GM21528 (cell line): ENCODE results near the gene RNF181.
"Not testable (repeated sequence)": the region's sequence is repeated elsewhere in the genome, so short reads cannot be mapped to it uniquely, and the experiment has no call there.

ENCODE experiments used
- ATAC-seq: cut with Tn5 transposase; IDR thresholded peaks from one replicate; pipeline ENCODE4 v1.9.1; 2021; ENCODE audit warnings: mild to moderate bottlenecking, moderate library complexity; ENCODE audit not compliant: unreplicated experiment, low FRiP score

The RNF181 gene

DNA sequence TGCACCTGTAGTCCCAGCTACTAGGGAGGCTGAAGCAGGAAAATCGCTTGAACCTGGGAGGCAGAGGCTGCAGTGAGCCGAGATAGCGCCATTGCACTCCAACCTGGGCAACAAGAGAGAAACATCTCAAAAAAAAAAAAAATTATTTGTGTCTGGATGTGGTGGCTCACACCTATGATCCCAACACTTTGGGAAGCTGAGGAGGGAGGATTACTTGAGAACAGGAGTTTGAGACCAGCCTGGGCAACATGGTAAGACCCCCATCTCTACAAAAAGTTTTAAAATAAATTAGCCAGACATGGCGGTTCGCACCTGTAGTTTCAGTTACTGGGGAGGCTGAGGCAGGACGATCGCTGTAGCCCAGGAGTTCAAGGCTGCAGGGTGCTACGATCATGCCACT, 19.8 kb upstream of the RNF181 start:
- no peak for ATAC-seq

DNA sequence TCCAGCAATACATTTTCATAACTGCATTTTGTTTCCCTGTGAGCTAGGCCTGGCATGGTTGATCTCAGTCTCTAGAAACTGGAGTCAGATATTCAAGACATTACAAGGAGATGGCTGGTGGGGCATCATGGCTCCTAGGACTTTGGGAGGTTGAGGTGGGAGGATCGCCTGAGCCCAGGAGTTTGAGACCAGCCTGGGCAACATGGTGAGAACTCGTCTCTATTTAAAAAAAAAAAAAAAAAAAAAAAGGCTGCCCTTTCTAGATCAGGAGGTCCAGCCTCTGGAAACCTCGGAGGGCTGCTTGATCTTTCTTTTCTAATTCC, 18.5 kb upstream of the RNF181 start:
- no peak for ATAC-seq

GRCh38 chr2:85577386-85578242, 17.9 kb upstream of the RNF181 start, which contains the start of gene VAMP8:
TSS of gene VAMP8 (plus strand) at chr2:85577586. CDS start at chr2:85577647, 61 bp downstream.
- ATAC-seq: peak; percentile 63

DNA sequence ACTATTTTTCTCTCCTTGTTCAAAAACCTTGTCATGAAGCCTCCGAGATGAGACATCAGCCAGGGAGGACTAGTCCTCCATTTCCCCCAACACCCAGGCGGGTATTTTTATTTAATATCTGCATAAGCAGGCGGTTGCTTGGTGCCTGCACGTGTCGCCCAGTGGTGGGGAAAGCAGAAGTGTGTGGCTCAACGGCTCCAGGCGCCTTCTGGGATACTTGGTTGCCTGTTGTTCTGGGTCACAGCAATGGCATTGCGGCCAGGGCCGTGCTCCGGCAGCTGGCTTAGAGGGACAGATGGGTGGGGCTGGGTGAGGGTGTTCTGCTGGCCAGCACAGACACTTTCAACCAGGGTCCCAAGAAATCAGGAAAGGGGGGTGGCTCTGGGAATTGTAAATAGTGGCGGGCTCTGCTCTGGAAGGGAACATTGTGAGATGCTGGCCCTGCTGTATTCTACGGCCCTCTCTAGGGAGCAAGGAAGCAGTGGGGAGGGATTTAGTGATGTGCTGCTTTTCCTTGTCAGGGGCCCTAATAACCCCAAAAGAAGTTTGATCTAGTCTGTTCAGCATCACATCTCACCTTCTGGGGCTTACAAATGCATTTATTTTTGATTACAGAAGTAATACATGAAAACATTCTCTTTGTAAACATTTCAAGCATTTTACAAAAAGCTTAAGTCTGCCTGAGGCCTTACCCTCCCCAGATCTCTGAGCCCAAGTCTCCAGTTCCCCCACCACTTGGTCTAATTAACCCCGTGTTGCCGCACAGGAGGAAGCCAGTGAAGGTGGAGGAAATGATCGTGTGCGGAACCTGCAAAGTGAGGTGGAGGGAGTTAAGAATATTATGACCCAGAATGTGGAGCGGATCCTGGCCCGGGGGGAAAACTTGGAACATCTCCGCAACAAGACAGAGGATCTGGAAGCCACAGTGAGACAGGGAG, 17.0 kb upstream of the RNF181 start:
- ATAC-seq: no peak

DNA sequence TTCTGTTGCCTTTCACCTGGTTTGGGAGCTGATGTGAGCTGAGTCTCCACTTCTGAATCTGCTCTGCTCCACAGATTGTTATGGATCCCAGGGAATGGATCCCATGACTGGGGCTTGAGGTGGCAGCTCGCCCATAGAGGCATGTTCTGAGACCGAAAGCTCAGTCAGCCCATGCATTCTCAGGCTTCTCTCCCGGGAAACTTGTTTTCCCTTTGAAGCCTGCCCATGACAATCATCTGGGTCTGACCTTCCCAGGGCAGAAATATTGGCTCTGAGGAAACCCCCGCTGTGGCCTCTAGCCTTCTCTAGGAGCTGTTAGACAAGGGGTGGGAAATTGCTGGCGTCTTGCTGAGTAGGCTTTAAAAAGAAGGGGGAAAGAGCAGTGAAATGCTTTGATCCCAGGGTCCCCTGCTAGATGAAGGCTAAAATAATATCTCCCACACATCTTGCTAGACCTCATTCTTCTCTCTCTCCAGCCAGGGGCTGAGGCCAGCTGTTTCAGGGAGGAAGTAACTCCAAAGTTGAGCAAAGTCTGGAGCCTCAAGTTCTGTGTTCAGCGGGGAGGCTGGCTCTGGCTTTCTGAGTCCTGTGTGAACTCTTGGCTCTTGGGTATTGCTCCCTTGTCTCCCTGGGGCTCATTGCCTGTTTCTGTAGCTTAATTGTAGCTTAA, 16.1 kb upstream of the RNF181 start:
- no peak for ATAC-seq

GRCh38 chr2:85580206-85580605, 15.3 kb upstream of the RNF181 start:
- no peak for ATAC-seq

DNA sequence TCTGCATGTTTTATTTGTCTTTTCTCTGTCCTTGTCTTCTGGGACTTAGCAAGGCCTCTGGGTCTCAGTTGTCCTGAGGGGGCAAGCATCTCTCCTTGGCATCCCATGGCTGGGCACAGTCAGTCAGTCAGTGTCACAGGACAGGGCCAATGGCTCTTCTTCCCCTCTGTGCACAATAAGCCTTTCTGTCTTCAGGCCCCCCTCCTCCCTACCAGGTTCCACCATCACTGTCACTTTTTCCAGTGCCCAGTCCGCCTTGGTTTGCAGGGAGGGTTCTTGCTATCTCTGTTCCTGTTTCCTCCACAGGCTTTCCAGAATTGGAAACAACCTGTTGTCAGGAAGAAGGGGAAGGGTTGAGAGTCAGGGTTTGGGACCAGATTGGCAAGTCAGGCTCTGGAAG, 13.1 kb upstream of the RNF181 start:
- no peak for ATAC-seq

DNA sequence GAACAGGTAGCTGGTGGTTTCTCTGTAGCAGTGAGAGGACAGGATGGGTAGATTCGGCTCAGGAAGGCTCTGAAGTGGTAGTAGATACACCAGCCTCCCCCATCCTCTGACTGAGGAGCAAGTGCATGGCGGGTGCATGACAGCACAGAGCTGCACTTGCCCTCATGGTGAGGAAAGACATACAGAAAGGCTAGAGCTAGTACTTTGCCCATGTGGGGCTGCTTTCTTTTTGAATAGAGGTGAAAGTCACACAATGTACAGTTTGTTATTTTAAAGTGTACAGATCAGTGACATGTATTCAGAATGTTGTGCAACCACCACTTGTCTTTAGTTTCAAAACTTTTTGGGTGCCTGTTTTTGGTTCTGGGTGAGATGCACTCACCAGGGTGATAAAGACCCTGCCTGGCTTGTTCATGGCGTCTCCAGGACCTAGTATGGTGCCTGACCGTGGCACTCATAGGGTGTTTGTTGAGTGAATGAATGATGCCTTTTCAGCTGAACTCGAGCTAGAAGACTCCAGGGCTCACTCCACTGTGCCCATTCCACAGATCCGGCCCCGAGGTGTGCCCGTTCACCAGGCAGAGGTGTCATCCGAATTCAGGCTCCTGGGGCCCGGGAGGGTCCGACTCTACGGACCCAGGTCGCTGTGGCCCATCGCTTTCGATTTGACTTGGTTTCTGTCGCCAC, 11.7 kb upstream of the RNF181 start:
- no peak for ATAC-seq

GRCh38 chr2:85584354-85584856, 11.1 kb upstream of the RNF181 start, which contains the start of gene VAMP5:
TSS of gene VAMP5 (plus strand) at chr2:85584431. CDS start at chr2:85584491, 60 bp downstream.
- ATAC-seq: no peak

- ATAC-seq: no peak
Observed at GRCh38 chr2:85584857-85585780, 10.4 kb upstream of the RNF181 start.

DNA sequence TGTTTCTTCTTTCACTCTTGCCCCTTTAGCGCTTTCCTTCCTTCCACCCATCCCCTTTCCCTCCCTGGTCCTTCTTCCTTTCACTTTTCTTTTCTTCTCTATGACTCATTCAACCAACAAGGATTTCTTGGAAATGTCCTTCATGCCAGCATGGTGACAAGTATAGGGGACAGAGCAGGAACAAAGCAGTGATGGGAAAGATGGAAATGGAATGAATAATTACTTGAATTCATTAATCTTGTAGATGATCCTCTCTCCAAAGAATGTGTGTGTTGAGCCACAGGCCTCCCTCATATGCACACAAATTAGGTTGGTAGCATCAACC, 9.8 kb upstream of the RNF181 start:
- ATAC-seq: no peak

DNA sequence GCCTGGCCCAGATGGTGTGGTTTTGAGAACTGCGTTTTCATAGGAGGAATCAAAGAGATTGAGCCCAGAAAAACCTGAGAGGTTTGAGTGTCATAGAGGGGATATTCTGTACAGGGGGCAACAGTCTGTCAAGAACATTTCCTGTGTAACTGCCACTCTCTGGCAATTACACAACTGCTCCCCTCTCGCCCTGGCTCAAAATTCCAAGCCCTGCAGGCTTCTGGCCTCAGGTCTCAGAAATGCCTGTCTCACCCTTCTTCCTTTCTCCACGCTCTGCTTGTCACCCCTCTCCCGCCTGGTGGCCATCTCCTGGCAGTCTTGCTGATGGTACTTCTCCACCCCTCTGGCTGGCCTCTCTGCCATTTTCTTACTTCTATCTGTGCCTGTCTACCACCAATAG, 7.3 kb upstream of the RNF181 start:
- no peak for ATAC-seq

DNA sequence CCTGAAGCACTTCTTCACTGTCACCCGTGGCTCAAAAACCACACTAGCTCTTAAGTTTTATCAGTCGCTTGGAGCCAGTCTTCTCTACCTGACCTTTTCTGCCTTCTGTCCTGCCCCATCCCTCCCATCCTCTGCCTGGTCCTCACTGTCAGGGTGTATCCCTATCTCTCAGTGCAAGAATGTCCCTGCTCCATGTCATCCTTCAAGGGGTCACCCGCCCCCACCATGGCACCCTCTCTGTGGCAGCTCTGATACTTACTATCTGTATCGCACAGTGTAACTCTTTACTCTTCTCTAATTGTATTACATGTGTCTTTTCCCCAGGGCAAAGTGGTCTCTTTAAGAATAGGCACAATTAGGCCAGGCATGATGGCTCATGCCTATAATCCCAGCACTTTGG, 6.9 kb upstream of the RNF181 start:
- no peak for ATAC-seq

DNA sequence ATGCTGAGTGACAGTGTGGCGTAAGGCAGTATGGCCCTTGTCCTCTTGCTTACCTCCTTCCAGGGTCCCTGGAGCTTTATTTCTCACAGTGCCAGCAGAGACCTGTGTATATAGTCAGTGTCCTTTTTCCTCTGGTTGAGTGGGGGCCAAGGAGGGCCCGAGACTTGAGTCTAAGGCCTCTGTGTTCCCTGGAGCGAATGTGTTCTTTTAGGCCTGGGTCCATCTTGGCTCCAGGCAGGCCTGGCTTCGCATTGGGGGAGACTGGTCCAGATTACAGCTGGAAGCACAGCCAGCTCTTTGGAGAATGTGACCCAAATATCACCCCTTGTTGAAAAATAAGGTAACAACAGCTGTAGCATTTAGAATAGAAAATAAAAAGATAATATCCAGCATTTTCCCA, 6.4 kb upstream of the RNF181 start:
- ATAC-seq: no peak

DNA sequence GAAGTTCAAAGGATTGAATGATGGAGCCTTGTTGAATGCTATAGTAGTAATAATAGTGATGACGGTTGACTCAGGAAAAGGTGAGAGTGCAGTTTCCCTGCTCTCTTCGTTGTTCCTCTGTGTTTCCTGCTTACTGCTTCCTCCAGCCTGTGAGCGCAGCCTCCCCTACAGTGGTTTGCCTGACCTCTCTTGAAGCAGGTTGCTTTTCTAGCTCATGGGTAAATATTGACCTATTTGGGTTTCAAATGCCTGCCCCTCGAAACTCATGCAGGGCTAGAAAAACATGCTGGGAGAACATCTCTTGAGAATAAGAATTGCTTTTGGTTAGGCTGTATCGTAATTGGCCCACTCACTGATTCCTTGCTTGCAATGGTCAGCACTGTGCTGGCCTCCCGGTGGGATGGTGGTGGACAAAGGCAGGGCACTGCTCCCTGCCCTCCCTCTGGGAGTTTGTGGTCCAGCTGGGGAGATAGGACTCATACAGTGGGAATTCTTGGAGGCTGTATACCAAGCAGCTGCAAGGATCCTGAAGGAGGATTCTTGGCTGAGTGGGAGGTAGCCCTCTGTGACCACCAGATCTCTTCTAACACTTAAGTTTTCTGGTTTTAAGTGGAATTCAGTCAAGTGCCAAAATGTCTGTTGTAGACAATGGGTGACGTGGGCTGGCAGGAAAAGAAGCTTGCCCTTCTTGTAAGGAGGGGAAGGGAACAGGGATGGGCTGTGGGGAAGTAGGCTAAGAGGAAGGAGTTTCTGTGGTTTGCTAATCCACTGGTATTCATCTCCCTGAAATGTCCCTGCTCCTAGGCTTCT, 5.4 kb upstream of the RNF181 start:
- ATAC-seq: no peak

GRCh38 chr2:85590950-85591349, 4.6 kb upstream of the RNF181 start:
- no peak for ATAC-seq

GRCh38 chr2:85591563-85591962, 4.0 kb upstream of the RNF181 start:
- no peak for ATAC-seq

DNA sequence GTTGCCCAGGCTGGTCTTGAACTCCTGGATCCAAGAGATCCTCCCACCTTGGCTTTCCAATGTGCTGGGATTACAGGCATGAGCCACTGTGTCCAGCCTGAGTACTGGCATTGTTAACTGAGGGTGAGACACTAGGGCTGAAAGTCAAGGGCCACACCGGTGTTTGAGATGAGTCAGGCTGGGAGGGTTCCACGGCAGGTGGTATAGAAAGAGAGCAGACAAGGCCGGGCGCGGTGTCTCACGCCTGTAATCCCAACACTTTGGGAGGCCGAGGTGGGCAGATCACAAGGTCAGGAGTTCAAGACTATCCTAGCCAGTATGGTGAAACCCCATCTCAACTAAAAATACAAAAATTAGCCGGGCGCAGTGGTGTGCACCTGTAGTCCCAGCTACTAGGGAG, 3.2 kb upstream of the RNF181 start:
- ATAC-seq: not testable (repeated sequence)
